IPS-15b (cell line): ENCODE data around the gene FAM219A.
"Not testable (repeated sequence)": the region's sequence is repeated elsewhere in the genome, so short reads cannot be mapped to it uniquely, and the experiment has no call there.

ENCODE experiments used
- H3K27me3 ChIP-seq: one replicate; pipeline ENCODE4 v1.6.1; 2013; ENCODE audit warnings: low read length; ENCODE audit not compliant: control insufficient read depth, insufficient read depth
- H3K36me3 ChIP-seq: one replicate; pipeline ENCODE4 v1.6.1; 2013; ENCODE audit warnings: low read length; ENCODE audit not compliant: control insufficient read depth, insufficient read depth
- H3K4me1 ChIP-seq: one replicate; pipeline ENCODE4 v1.6.1; 2013; ENCODE audit warnings: mild to moderate bottlenecking, low read length; ENCODE audit not compliant: control insufficient read depth, insufficient read depth
- H3K4me3 ChIP-seq: one replicate; pipeline ENCODE4 v1.5.1; 2013; ENCODE audit warnings: low read depth, low read length
- H3K9ac ChIP-seq: one replicate; pipeline ENCODE4 v1.6.1; 2013; ENCODE audit warnings: low read depth, mild to moderate bottlenecking, low read length
- H3K9me3 ChIP-seq: one replicate; pipeline ENCODE4 v1.6.1; 2013; ENCODE audit warnings: mild to moderate bottlenecking, low read length; ENCODE audit not compliant: control insufficient read depth, insufficient read depth

FAM219A gene

GRCh38 chr9:34371886-34372466, 86.4 kb downstream of the FAM219A start:
- no peaks in the 10 kb centered on the region for H3K9me3 ChIP-seq
- no peak overlapping the region for H3K9ac ChIP-seq

DNA sequence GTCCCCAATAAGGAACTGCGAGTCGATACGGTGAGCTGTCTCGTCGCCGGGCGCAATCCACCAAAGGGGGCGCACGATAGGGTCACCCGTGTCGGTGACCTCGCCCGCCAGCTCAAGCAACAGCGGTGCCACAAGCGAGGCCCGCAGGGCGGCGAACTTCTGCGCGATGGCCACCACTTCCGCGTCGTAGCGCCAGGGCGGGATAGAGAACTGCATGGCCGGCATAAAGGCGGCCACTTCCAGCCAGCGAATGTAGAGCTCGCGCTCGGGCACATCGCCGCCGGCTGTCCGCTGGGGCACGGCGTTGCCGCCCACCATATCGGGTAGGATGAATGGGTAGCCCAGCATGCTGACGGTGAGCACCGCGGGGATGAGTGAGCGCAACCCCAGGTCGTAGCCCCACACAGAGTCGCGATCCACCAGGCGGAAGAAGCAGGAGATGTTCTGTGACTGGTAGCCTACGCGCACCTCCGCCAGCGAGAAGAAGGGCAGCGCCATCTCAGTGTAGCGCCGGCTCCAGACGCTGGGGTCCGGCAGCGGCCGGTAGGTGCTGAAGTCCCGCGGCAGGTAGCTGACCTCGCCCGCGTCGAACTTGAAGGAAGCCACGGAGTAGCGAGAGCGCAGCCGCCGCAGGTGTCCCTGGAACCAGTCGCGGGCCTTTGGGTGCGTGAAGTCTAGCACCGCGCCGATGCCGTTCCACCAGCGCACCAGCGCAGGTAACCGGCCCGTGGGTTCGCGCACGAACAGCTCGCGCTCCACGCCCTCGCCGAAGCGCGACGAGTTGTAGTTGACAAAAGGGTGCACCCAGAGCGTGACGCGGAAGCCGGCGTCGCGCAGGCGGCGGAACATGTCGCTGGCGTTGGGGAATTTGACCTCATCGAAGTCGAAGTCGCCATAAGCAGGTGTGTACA, 87.1 kb downstream of the FAM219A start:
- H3K4me1 ChIP-seq = peaks cover 13% of the 10 kb centered on the region
- no peaks in the 10 kb centered on the region for H3K9me3 ChIP-seq
- H3K4me3 ChIP-seq = no peak overlapping the region
- H3K36me3 ChIP-seq = peaks cover 7% of the 10 kb centered on the region
- peaks cover 8% of the 10 kb centered on the region for H3K27me3 ChIP-seq
- H3K9ac ChIP-seq = no peak overlapping the region

More at GRCh38 chr9:34371886-34372466, 86.4 kb downstream of the FAM219A start:
- Histone ChIP-seq H3K4me3 (no peak overlapping the region), H3K27me3 (peaks cover 8% of the 10 kb centered on the region), H3K4me1 (peaks cover 13% of the 10 kb centered on the region), H3K36me3 (peaks cover 7% of the 10 kb centered on the region)

GRCh38 chr9:34370335-34370969, 87.9 kb downstream of the FAM219A start:
- Histone ChIP-seq H3K27me3 (peaks cover 2% of the 10 kb centered on the region), H3K4me1 (peaks cover 7% of the 10 kb centered on the region), H3K9me3 (no peaks in the 10 kb centered on the region), H3K36me3 (peaks cover 7% of the 10 kb centered on the region), H3K9ac (no peak overlapping the region), H3K4me3 (no peak overlapping the region)

- no peaks in the 10 kb centered on the region for H3K9me3 ChIP-seq
- H3K36me3 ChIP-seq = peaks cover 7% of the 10 kb centered on the region
- H3K4me1 ChIP-seq = peaks cover 5% of the 10 kb centered on the region
- H3K4me3 ChIP-seq = no peak overlapping the region
- peaks cover 3% of the 10 kb centered on the region for H3K27me3 ChIP-seq
- no peak overlapping the region for H3K9ac ChIP-seq
Measured at GRCh38 chr9:34369636-34370035, 88.7 kb downstream of the FAM219A start.

GRCh38 chr9:34368796-34369195, 89.6 kb downstream of the FAM219A start:
- H3K36me3 ChIP-seq, H3K4me3 ChIP-seq, H3K9me3 ChIP-seq, H3K9ac ChIP-seq, H3K27me3 ChIP-seq: not testable (repeated sequence)
- H3K4me1 ChIP-seq = peaks cover 13% of the 10 kb centered on the region

DNA sequence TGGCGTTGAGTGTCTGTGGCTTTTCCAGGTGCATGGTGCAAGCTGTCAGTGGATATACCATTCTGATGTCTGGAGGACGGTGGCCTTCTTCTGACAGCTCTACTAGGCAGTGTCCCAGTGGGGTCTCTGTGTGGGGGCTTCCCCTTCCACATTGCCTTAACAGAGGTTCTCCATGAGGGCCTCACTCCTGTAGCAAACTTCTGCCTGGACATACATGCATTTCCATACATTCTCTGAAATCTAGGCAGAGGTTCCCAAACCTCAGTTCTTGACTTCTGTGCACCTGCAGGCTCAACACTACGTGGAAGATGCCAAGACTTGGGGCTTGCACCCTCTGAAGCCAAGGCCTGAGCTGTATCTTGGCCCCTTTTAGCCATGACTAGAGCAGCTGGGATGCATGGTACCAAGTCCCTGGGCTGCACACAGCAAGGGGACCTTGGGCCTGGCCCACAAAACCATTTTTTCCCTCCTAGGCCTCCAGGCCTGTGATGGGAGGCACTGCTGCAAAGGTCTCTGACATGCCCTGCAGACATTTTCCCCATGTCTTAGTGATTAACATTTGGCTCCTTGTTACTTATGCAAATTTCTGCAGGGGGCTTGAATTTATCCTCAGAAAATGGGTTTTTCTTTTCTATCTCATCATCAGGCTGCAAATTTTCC, 90.5 kb downstream of the FAM219A start:
- H3K4me1 ChIP-seq = peaks cover 22% of the 10 kb centered on the region
- H3K9me3 ChIP-seq, H3K9ac ChIP-seq, H3K4me3 ChIP-seq, H3K36me3 ChIP-seq, H3K27me3 ChIP-seq: not testable (repeated sequence)

DNA sequence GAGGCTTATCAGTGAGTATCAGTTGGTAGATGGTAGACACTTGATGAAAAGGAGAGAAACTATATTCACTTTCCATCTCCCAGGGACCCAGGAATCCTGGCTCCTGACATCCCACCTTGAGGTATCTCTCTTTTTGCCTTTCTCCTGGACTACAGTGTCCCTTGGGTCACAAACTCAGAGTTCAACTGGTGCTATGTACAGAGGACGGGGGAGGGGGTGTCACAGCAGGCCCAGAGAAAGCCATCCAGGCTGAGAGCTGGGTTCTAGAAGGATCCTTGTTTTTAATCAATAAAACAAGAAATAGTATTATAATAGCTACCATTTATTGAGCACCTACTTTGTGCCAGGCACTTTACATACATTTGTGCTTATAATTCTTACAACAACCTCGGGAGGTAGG, 92.0 kb downstream of the FAM219A start:
- Histone ChIP-seq H3K9ac (no peak overlapping the region), H3K9me3 (no peaks in the 10 kb centered on the region), H3K36me3 (peaks cover 2% of the 10 kb centered on the region), H3K4me1 (peaks cover 26% of the 10 kb centered on the region), H3K4me3 (no peak overlapping the region), H3K27me3 (peaks cover 3% of the 10 kb centered on the region)

DNA sequence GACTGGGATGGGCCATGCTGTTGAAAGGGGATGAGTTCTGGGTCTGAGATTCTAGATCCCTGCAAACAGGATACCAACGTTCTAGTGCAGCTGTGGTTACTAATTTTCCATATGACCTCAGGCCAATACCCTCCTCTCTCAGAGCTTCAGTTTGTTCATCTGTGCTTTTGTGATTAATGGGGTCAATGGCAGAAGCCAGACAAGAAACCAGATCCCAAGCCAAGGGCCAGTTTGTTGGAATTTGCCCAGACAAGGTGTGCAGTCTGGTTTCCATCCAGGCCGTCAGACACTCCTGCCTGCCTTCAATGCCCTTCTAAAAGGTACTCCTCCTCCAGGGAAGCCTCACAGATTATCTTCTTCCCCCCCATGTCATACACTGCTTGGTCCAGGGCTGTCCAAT, 93.1 kb downstream of the FAM219A start:
- Histone ChIP-seq H3K4me3 (no peak overlapping the region), H3K9me3 (no peaks in the 10 kb centered on the region), H3K36me3 (no peaks in the 10 kb centered on the region), H3K4me1 (peaks cover 26% of the 10 kb centered on the region), H3K9ac (no peak overlapping the region), H3K27me3 (peaks cover 3% of the 10 kb centered on the region)

GRCh38 chr9:34363619-34364351, 94.6 kb downstream of the FAM219A start:
- H3K27me3 ChIP-seq = peaks cover 3% of the 10 kb centered on the region
- H3K9me3 ChIP-seq = no peaks in the 10 kb centered on the region
- H3K4me3 ChIP-seq = no peak overlapping the region
- no peak overlapping the region for H3K9ac ChIP-seq
- peaks cover 26% of the 10 kb centered on the region for H3K4me1 ChIP-seq
- no peaks in the 10 kb centered on the region for H3K36me3 ChIP-seq

DNA sequence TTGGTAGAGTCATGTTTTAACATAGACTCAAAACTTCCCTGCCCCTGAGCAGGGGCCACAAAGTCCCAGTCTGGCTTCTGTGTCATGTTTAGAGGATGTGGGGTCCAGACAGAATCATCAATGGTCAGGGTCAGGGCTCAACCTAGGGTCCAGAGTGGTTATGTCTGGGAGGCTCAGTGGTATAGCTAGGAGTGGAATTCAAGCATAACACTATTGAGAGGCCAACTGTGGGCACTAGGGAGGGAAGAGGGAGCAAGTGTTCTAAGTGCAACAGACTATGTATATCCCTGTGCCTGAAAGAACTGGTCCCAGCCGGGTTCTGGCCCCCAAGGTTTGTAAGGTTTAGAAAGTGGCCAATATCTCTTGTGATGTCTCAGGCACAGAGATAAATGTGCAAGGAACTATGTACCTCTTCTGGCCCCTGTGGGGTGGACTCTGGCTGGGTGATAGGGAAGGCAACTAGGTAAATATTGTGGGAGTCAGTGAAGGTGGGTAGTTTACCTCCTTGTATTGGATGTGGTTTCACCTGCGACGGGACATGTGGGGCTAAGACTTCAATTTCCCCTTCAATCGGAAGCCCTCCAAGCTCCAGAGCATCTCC, 95.7 kb downstream of the FAM219A start:
- peaks cover 26% of the 10 kb centered on the region for H3K4me1 ChIP-seq
- H3K4me3 ChIP-seq = no peak overlapping the region
- no peak overlapping the region for H3K9ac ChIP-seq
- H3K9me3 ChIP-seq = no peaks in the 10 kb centered on the region
- H3K27me3 ChIP-seq = peaks cover 3% of the 10 kb centered on the region
- no peaks in the 10 kb centered on the region for H3K36me3 ChIP-seq

GRCh38 chr9:34352957-34353356, 105.4 kb downstream of the FAM219A start:
- not testable (repeated sequence) for H3K36me3 ChIP-seq, H3K4me3 ChIP-seq, H3K9ac ChIP-seq, H3K9me3 ChIP-seq, H3K27me3 ChIP-seq, H3K4me1 ChIP-seq
